Measurements from ENCODE around the gene RASGRF2.
"Not testable (repeated sequence)": the region's sequence is repeated elsewhere in the genome, so short reads cannot be mapped to it uniquely, and the experiment has no call there.

DNA sequence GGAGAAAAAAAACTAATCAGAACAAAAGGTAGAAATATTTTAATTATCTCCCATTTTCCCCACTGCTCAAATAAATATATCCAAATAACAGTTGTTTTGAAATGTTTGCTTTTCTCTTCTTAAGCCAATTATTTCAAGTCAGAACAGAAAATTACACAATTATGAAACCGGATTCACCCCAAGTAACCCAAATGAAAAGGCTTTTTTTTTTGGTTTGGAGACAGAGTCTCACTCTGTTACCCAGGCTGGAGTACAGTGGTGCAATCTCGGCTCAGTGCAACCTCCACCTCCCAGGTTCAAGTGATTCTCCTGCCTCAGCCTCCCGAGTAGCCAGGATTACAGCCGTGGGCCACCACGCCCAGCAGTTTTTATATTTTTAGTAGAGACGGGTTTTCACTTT lies 164.5 kb downstream of the RASGRF2 start:
- TF ChIP-seq FOXA1 (IDR thresholded peaks at IDR 0.05); FOXM1 (IDR thresholded peaks at IDR 0.05; ENCODE audit: borderline replicate concordance); LEF1 (IDR thresholded peaks at IDR 0.05; ENCODE audit: borderline replicate concordance); ZNF384 (IDR thresholded peaks at IDR 0.05); SP1 (IDR thresholded peaks at IDR 0.05); NFRKB (IDR thresholded peaks at IDR 0.05); CTBP1 (IDR thresholded peaks at IDR 0.05; ENCODE audit: borderline replicate concordance); TARDBP (IDR thresholded peaks at IDR 0.05); BHLHE40 (IDR thresholded peaks at IDR 0.05; ENCODE audit: borderline replicate concordance); ELF4 (IDR thresholded peaks at IDR 0.05): not testable (repeated sequence)

Data from HEK293T (cell line).